Tibial nerve (tissue), 4 donors: ENCODE data around the gene MBD2. TPM values are rescaled to one million over a fixed set of nuclear protein-coding genes. Genes with fewer than 3 reads are reported as not detected.
"Not testable (repeated sequence)": the region's sequence is repeated elsewhere in the genome, so short reads cannot be mapped to it uniquely, and the experiment has no call there.

Source experiments
- DNase-seq, 2 donors: peaks; one replicate each; pipeline ENCODE4 v3.0.0-alpha.2; 2019; ENCODE audit warnings: low spot score in 2 of 2
- H3K27ac ChIP-seq, 4 donors: fragments of 200-600 bp; sonication (generic) in 3 of 4; one replicate each; pipeline ENCODE4 v1.5.1; 2017 to 2019; ENCODE audit warnings: mild to moderate bottlenecking in 1 of 4
- H3K27me3 ChIP-seq, 2 donors: fragments of 200-600 bp; sonication (generic) in 1 of 2; one replicate each; pipeline versions ENCODE4 v1.5.1 to v1.6.0; 2017 to 2019
- H3K36me3 ChIP-seq, 3 donors: fragments of 200-600 bp; sonication (generic); one replicate each; pipeline ENCODE4 v1.5.1; 2018 to 2019
- H3K4me1 ChIP-seq, 4 donors: fragments of 200-600 bp; sonication (generic) in 3 of 4; one replicate each; pipeline ENCODE4 v1.5.1; 2017 to 2019
- H3K4me3 ChIP-seq, 4 donors: fragments of 200-600 bp; sonication (generic) in 3 of 4; one replicate each; pipeline ENCODE4 v1.5.1; 2017 to 2019; ENCODE audit warnings: mild to moderate bottlenecking in 1 of 4, moderate library complexity in 1 of 4
- H3K9me3 ChIP-seq, 4 donors: fragments of 200-600 bp; sonication (generic) in 3 of 4; one replicate each; pipeline ENCODE4 v1.5.1; 2017 to 2019
- CTCF ChIP-seq, 5 experiments: fragments of 200-600 bp in 3 of 5; fragments of 450-650 bp in 2 of 5; sonication (generic) in 3 of 5; IDR thresholded peaks; one replicate each; pipeline ENCODE4 v1.5.1; 2016 to 2019; ENCODE audit warnings: antibody characterized with exemption in 5 of 5, mild to moderate bottlenecking in 3 of 5, moderate library complexity in 2 of 5
- EP300 ChIP-seq, 2 donors: sonication (generic); formaldehyde crosslinking; IDR thresholded peaks; one replicate each; pipeline ENCODE4 v1.6.1; 2017; ENCODE audit warnings: antibody characterized with exemption in 2 of 2, mild to moderate bottlenecking in 1 of 2
- POLR2A ChIP-seq, 2 donors: fragments of 450-650 bp; IDR thresholded peaks; one replicate each; pipeline ENCODE4 v1.6.1; 2017; ENCODE audit warnings: antibody characterized with exemption in 2 of 2, mild to moderate bottlenecking in 2 of 2, moderate library complexity in 2 of 2
- WGBS, 2 donors: methylation state at CpG; one replicate each; pipeline ENCODE4 v1.1.5; 2018; 5-methylcytosine and 5-hydroxymethylcytosine counted together
- total RNA-seq, 4 donors: library from RNA; depleted of rRNA; stranded (reverse); fragments of >200 nt; gene quantifications; one replicate each; pipeline ENCODE4 v1.1.0, GENCODE V29; 2016

The MBD2 gene
- total RNA-seq, 4 donors from 2014 or later, result 32.1 to 60.6 (median 37.8) TPM

GRCh38 chr18:54229421-54230059 lies 5.1 kb upstream of the MBD2 start:
- Histone ChIP-seq H3K9me3 (no peaks in the 10 kb centered on the region), H3K4me1 (peaks cover 0 to 4% (median 0%) of the 10 kb centered on the region in 4 donors), H3K36me3 (no peaks in the 10 kb centered on the region), H3K27me3 (no peaks in the 10 kb centered on the region), H3K4me3 (no peak overlapping the region), H3K27ac (no peak overlapping the region)
- no peak for DNase-seq
- 84 to 86% methylated on average over 7 of the region's 7 CpGs for WGBS, 2 donors
- no peak for TF ChIP-seq CTCF (IDR thresholded peaks at IDR 0.05)
- TF ChIP-seq EP300 (IDR thresholded peaks at IDR 0.05), result no peak
- no peak for TF ChIP-seq POLR2A (IDR thresholded peaks at IDR 0.05)

GRCh38 chr18:54228364-54228763 lies 3.9 kb upstream of the MBD2 start:
- Histone ChIP-seq H3K4me3 (no peak overlapping the region), H3K27me3 (no peaks in the 10 kb centered on the region), H3K4me1 (peaks cover 0 to 8% (median under 1%) of the 10 kb centered on the region in 4 donors), H3K36me3 (no peaks in the 10 kb centered on the region), H3K27ac (no peak overlapping the region), H3K9me3 (no peaks in the 10 kb centered on the region)
- TF ChIP-seq POLR2A (IDR thresholded peaks at IDR 0.05) (no peak), EP300 (IDR thresholded peaks at IDR 0.05) (no peak), CTCF (IDR thresholded peaks at IDR 0.05) (no peak)
- no peak for DNase-seq

- peak overlapping the region; percentile 57 to 87 (median 82) for H3K4me3 ChIP-seq
- no peak for TF ChIP-seq CTCF (IDR thresholded peaks at IDR 0.05)
- no peak for TF ChIP-seq EP300 (IDR thresholded peaks at IDR 0.05)
- no peak for TF ChIP-seq POLR2A (IDR thresholded peaks at IDR 0.05)
- H3K36me3 ChIP-seq, result no peaks in the 10 kb centered on the region
- DNase-seq, result peak; percentile 38 to 70
- peak overlapping the region; percentile 55 to 91 (median 85) for H3K27ac ChIP-seq
- H3K4me1 ChIP-seq, result peaks cover 0 to 48% (median 30%) of the 10 kb centered on the region in 4 donors
- H3K27me3 ChIP-seq, result no peaks in the 10 kb centered on the region
- H3K9me3 ChIP-seq, result no peaks in the 10 kb centered on the region
- WGBS, 2 donors, result 1 to 5% methylated on average over 10 to 35 of the region's 39 CpGs
Observed at GRCh38 chr18:54223568-54224241, 764 bp downstream of the MBD2 start.

GRCh38 chr18:54222922-54223567 lies 1.4 kb downstream of the MBD2 start:
- no peak for TF ChIP-seq EP300 (IDR thresholded peaks at IDR 0.05)
- no peak for TF ChIP-seq CTCF (IDR thresholded peaks at IDR 0.05)
- no peak for TF ChIP-seq POLR2A (IDR thresholded peaks at IDR 0.05)
- H3K27ac ChIP-seq, result peak overlapping the region in 3 of 4 donors; percentile 80 to 91 (median 90)
- no peaks in the 10 kb centered on the region for H3K36me3 ChIP-seq
- no peaks in the 10 kb centered on the region for H3K9me3 ChIP-seq
- no peak for DNase-seq
- WGBS, 2 donors, result 10 to 14% methylated on average over 5 of the region's 5 CpGs
- H3K27me3 ChIP-seq, result no peaks in the 10 kb centered on the region
- H3K4me1 ChIP-seq, result peaks cover 0 to 53% (median 33%) of the 10 kb centered on the region in 4 donors
- H3K4me3 ChIP-seq, result peak overlapping the region; percentile 57 to 87 (median 82)

GRCh38 chr18:54220406-54220805 lies 4.1 kb downstream of the MBD2 start:
- TF ChIP-seq CTCF (IDR thresholded peaks at IDR 0.05), result no peak
- TF ChIP-seq POLR2A (IDR thresholded peaks at IDR 0.05), result no peak
- no peak for TF ChIP-seq EP300 (IDR thresholded peaks at IDR 0.05)
- peaks cover 0 to 63% (median 37%) of the 10 kb centered on the region in 4 donors for H3K4me1 ChIP-seq
- H3K36me3 ChIP-seq, result no peaks in the 10 kb centered on the region
- H3K9me3 ChIP-seq, result no peaks in the 10 kb centered on the region
- WGBS, 2 donors, result 73 to 87% methylated on average over 2 of the region's 2 CpGs
- no peaks in the 10 kb centered on the region for H3K27me3 ChIP-seq
- no peak overlapping the region for H3K4me3 ChIP-seq
- DNase-seq, result no peak
- H3K27ac ChIP-seq, result no peak overlapping the region

DNA sequence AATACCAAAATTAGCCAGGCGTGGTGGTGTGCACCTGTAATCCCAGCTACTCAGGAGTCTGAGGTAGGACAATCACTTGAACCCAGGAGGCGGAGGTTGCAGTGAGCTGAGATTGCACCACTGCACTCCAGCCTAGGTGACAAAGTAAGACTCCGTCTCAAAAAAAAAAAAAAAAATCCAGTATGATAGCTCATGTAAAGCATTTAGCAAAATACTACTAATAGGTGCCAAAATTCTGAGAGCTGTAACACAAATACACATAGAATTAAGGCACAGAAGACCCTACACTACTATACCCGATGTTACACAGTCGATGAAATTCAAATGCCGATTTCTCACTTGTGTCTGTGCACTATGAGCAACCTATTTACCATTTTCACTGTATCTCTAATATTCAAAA lies 5.7 kb downstream of the MBD2 start:
- not testable (repeated sequence) for DNase-seq, H3K27me3 ChIP-seq, H3K36me3 ChIP-seq, H3K9me3 ChIP-seq, H3K4me3 ChIP-seq, H3K27ac ChIP-seq
- H3K4me1 ChIP-seq, result peaks cover 0 to 59% (median 37%) of the 10 kb centered on the region in 4 donors
- 94 to 95% methylated on average over 6 of the region's 6 CpGs for WGBS, 2 donors
